WTC11 (cell line): ENCODE data around the gene MSLN. TPM values are rescaled to one million over a fixed set of nuclear protein-coding genes. Genes with fewer than 3 reads are reported as not detected.
A peak's percentile ranks its signal among the peaks of the same experiment; 100 is the strongest.

Experiments
- ATAC-seq: fragments of 200-7000 bp; cut with Tn5 transposase; 2 replicates; pipeline ENCODE4 v1.10.0; 2021; ENCODE audit warnings: mild to moderate bottlenecking, moderate library complexity
- CTCF ChIA-PET: fragments of 300-600 bp; sonication (Branson Sonifier 250); formaldehyde crosslinking; loops from one replicate; lab custom pipeline; 2021; ENCODE audit warnings: antibody characterized with exemption; lab: Charles Lee
- POLR2A ChIA-PET: fragments of 350-600 bp; sonication (Branson Sonifier 250); formaldehyde crosslinking; loops from one replicate; lab custom pipeline; 2021; ENCODE audit warnings: antibody characterized with exemption; lab: Charles Lee
- DNase-seq: peaks from one replicate; pipeline ENCODE4 v3.0.0; 2021; ENCODE audit warnings: low spot score
- H3K27ac Mint-ChIP-seq: 2 replicates; pipeline ENCODE4 v1.8.0; 2021; ENCODE audit warnings: mixed read lengths
- H3K27me3 Mint-ChIP-seq: 2 replicates; pipeline ENCODE4 v1.8.0; 2021; ENCODE audit warnings: low read depth, mild to moderate bottlenecking, moderate library complexity, mixed read lengths
- H3K36me3 Mint-ChIP-seq: 2 replicates; pipeline ENCODE4 v1.8.0; 2021; ENCODE audit warnings: mixed read lengths
- H3K4me1 Mint-ChIP-seq: 2 replicates; pipeline ENCODE4 v1.8.0; 2022; ENCODE audit warnings: mixed read lengths
- H3K4me3 Mint-ChIP-seq: 2 replicates; pipeline ENCODE4 v1.8.0; 2021; ENCODE audit warnings: mild to moderate bottlenecking, moderate library complexity, mixed read lengths
- H3K9me3 Mint-ChIP-seq: 2 replicates; pipeline ENCODE4 v1.8.0; 2021; ENCODE audit warnings: mixed read lengths
- ATF3 ChIP-seq: sonication (generic); formaldehyde crosslinking; conservative IDR thresholded peaks from 2 replicates; pipeline ENCODE4 v1.8.1; 2022; ENCODE audit warnings: mild to moderate bottlenecking, missing genetic modification reagents
- FOXP4 ChIP-seq: sonication (generic); formaldehyde crosslinking; IDR thresholded peaks from 2 replicates; pipeline ENCODE4 v1.8.0; 2022; ENCODE audit warnings: mild to moderate bottlenecking, missing genetic modification reagents
- HMGA2 ChIP-seq: fragments of 250-450 bp; sonication (Bioruptor Pico); IDR thresholded peaks from 2 replicates; pipeline ENCODE4 v1.4.0; 2021; ENCODE audit warnings: mild to moderate bottlenecking, moderate library complexity
- MAX ChIP-seq: sonication (generic); formaldehyde crosslinking; IDR thresholded peaks from 2 replicates; pipeline ENCODE4 v1.8.0; 2022; ENCODE audit warnings: mild to moderate bottlenecking, missing genetic modification reagents
- NFYB ChIP-seq: sonication (generic); formaldehyde crosslinking; conservative IDR thresholded peaks from 2 replicates; pipeline ENCODE4 v1.8.0; 2022; ENCODE audit warnings: low read depth, missing genetic modification reagents
- PRRX2 ChIP-seq: fragments of 250-450 bp; sonication (Bioruptor Pico); IDR thresholded peaks from 2 replicates; pipeline ENCODE4 v1.8.0; 2021; ENCODE audit warnings: mild to moderate bottlenecking
- SMAD3 ChIP-seq: sonication (generic); formaldehyde crosslinking; IDR thresholded peaks from 2 replicates; pipeline ENCODE4 v1.8.0; 2022; ENCODE audit warnings: missing genetic modification reagents, mild to moderate bottlenecking, borderline replicate concordance
- ZNF263 ChIP-seq: sonication (generic); formaldehyde crosslinking; IDR thresholded peaks from 2 replicates; pipeline ENCODE4 v1.8.1; 2022; ENCODE audit warnings: low read depth, mild to moderate bottlenecking, moderate library complexity, missing genetic modification reagents
- ZNF396 ChIP-seq: fragments of 250-450 bp; sonication (Bioruptor Pico); IDR thresholded peaks from 2 replicates; pipeline ENCODE4 v1.8.0; 2021; ENCODE audit warnings: mild to moderate bottlenecking, moderate library complexity, borderline replicate concordance
- ZNF671 ChIP-seq: fragments of 250-450 bp; sonication (Bioruptor Pico); IDR thresholded peaks from 2 replicates; pipeline ENCODE4 v1.8.0; 2021; ENCODE audit warnings: mild to moderate bottlenecking
- total RNA-seq: library from RNA; stranded (reverse); gene quantifications from 3 replicates; pipeline ENCODE4 v1.2.3, GENCODE V29; 2021
- TF ChIP-seq, protein P1 (sequence below): sonication (generic); formaldehyde crosslinking; IDR thresholded peaks from 2 replicates; pipeline ENCODE4 v1.8.1; 2022; ENCODE audit warnings: low read depth, missing genetic modification reagents, borderline replicate concordance
- TF ChIP-seq, protein P2 (sequence below): sonication (generic); formaldehyde crosslinking; IDR thresholded peaks from 2 replicates; pipeline ENCODE4 v1.8.1; 2023; ENCODE audit warnings: mild to moderate bottlenecking, missing genetic modification reagents, borderline replicate concordance
- TF ChIP-seq, protein P3 (sequence below): sonication (generic); formaldehyde crosslinking; conservative IDR thresholded peaks from 2 replicates; pipeline ENCODE4 v1.8.1; 2023; ENCODE audit warnings: mild to moderate bottlenecking, low read depth, missing genetic modification reagents, moderate library complexity

The MSLN gene
- total RNA-seq, 1 experiment from 2014 or later, result 0.20 TPM

GRCh38 chr16:762595-763268 lies 2.2 kb downstream of the MSLN start:
- no peaks in the 10 kb centered on the region for H3K27me3 Mint-ChIP-seq
- no peaks in the 10 kb centered on the region for H3K4me1 Mint-ChIP-seq
- POLR2A ChIA-PET, result no interaction called here
- no peak overlapping the region for H3K4me3 Mint-ChIP-seq
- DNase-seq (no peak), ATAC-seq (no peak)
- no peaks in the 10 kb centered on the region for H3K36me3 Mint-ChIP-seq
- no peak overlapping the region for H3K27ac Mint-ChIP-seq
- H3K9me3 Mint-ChIP-seq, result no peaks in the 10 kb centered on the region
- TF ChIP-seq ZNF396 (CRISPR knock-in tag) (no peak), FOXP4 (CRISPR knock-in tag) (no peak), HMGA2 (CRISPR knock-in tag) (no peak), ZNF263 (CRISPR knock-in tag) (no peak), PRRX2 (no peak)
- TF ChIP-seq, protein P1, sequence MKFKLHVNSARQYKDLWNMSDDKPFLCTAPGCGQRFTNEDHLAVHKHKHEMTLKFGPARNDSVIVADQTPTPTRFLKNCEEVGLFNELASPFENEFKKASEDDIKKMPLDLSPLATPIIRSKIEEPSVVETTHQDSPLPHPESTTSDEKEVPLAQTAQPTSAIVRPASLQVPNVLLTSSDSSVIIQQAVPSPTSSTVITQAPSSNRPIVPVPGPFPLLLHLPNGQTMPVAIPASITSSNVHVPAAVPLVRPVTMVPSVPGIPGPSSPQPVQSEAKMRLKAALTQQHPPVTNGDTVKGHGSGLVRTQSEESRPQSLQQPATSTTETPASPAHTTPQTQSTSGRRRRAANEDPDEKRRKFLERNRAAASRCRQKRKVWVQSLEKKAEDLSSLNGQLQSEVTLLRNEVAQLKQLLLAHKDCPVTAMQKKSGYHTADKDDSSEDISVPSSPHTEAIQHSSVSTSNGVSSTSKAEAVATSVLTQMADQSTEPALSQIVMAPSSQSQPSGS, result no peak
- CTCF ChIA-PET, result interaction anchor here (1.0 to 2.2 kb wide), 5 partner anchors 12 to 295 kb away, joined by 3 to 11 read pairs (median 4); partner anchors contain the start of gene CIAO3

DNA sequence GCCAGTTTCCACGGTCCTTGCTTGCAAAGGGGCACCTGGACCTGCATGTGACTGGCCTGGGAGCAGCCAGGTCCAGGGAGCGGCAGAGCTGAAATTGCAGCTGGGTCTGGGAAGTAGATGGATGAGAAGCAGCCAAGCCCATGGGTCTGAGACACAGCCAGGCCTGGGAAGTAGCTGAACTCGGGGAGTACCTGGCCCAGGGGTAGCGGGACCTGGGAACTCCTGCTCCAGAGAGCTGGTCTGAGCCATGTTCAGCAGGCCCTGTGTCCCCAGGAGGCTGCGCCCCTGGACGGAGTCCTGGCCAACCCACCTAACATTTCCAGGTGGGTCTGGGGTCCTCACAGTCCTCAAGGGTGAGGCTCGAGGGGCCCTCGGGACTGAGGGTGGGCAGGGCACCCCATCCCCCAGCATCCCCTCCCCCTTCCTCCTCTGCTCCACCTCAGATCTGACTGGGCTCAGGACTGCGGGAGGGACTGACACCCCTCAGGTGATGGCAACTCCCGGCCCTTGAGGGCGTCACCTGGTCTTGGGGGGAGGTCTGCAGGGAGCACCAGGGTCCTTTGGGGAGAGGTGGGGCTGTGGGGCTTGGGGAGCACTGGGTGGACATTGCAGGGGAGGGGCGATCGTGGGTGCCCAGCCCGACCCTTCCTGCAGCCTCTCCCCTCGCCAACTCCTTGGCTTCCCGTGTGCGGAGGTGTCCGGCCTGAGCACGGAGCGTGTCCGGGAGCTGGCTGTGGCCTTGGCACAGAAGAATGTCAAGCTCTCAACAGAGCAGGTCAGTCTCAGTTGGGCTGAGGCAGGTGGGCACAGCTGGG lies 3.0 kb downstream of the MSLN start:
- no peaks in the 10 kb centered on the region for H3K4me1 Mint-ChIP-seq
- TF ChIP-seq, protein P2, sequence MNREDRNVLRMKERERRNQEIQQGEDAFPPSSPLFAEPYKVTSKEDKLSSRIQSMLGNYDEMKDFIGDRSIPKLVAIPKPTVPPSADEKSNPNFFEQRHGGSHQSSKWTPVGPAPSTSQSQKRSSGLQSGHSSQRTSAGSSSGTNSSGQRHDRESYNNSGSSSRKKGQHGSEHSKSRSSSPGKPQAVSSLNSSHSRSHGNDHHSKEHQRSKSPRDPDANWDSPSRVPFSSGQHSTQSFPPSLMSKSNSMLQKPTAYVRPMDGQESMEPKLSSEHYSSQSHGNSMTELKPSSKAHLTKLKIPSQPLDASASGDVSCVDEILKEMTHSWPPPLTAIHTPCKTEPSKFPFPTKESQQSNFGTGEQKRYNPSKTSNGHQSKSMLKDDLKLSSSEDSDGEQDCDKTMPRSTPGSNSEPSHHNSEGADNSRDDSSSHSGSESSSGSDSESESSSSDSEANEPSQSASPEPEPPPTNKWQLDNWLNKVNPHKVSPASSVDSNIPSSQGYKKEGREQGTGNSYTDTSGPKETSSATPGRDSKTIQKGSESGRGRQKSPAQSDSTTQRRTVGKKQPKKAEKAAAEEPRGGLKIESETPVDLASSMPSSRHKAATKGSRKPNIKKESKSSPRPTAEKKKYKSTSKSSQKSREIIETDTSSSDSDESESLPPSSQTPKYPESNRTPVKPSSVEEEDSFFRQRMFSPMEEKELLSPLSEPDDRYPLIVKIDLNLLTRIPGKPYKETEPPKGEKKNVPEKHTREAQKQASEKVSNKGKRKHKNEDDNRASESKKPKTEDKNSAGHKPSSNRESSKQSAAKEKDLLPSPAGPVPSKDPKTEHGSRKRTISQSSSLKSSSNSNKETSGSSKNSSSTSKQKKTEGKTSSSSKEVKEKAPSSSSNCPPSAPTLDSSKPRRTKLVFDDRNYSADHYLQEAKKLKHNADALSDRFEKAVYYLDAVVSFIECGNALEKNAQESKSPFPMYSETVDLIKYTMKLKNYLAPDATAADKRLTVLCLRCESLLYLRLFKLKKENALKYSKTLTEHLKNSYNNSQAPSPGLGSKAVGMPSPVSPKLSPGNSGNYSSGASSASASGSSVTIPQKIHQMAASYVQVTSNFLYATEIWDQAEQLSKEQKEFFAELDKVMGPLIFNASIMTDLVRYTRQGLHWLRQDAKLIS (CRISPR knock-in tag), result no peak
- TF ChIP-seq, protein P1, result no peak
- TF ChIP-seq ZNF671 (CRISPR knock-in tag) (no peak), ATF3 (no peak), NFYB (CRISPR knock-in tag) (no peak), SMAD3 (CRISPR knock-in tag) (no peak), MAX (CRISPR knock-in tag) (no peak)
- TF ChIP-seq, protein P3, sequence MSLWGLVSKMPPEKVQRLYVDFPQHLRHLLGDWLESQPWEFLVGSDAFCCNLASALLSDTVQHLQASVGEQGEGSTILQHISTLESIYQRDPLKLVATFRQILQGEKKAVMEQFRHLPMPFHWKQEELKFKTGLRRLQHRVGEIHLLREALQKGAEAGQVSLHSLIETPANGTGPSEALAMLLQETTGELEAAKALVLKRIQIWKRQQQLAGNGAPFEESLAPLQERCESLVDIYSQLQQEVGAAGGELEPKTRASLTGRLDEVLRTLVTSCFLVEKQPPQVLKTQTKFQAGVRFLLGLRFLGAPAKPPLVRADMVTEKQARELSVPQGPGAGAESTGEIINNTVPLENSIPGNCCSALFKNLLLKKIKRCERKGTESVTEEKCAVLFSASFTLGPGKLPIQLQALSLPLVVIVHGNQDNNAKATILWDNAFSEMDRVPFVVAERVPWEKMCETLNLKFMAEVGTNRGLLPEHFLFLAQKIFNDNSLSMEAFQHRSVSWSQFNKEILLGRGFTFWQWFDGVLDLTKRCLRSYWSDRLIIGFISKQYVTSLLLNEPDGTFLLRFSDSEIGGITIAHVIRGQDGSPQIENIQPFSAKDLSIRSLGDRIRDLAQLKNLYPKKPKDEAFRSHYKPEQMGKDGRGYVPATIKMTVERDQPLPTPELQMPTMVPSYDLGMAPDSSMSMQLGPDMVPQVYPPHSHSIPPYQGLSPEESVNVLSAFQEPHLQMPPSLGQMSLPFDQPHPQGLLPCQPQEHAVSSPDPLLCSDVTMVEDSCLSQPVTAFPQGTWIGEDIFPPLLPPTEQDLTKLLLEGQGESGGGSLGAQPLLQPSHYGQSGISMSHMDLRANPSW (CRISPR knock-in tag), result no peak
- 0 out of 2 replicates have a peak overlapping the region, but pooled peaks have one; percentile 27 for H3K27ac Mint-ChIP-seq
- H3K9me3 Mint-ChIP-seq, result no peaks in the 10 kb centered on the region
- CTCF ChIA-PET, result interaction anchor here (0.7 to 1.4 kb wide), 2 partner anchors 19 to 23 kb away, joined by 3 to 4 read pairs; partner anchors contain the start of gene CIAO3
- no peak for ATAC-seq
- H3K27me3 Mint-ChIP-seq, result no peaks in the 10 kb centered on the region
- DNase-seq, result no peak
- H3K36me3 Mint-ChIP-seq, result no peaks in the 10 kb centered on the region
- POLR2A ChIA-PET, result no interaction called here
- no peak overlapping the region for H3K4me3 Mint-ChIP-seq
